HepG2 (cell line): ENCODE measurements around the gene FHIT.

Experiments used
- BCL3 ChIP-seq: sonication (generic); formaldehyde crosslinking; IDR thresholded peaks from 2 replicates; pipeline ENCODE4 v1.5.1; 2020; ENCODE audit warnings: mild to moderate bottlenecking, missing genetic modification reagents, moderate library complexity
- CTCF ChIP-seq: sonication (generic); formaldehyde crosslinking; IDR thresholded peaks from 2 replicates; pipeline ENCODE4 v1.5.0; 2020; ENCODE audit warnings: mild to moderate bottlenecking, missing genetic modification reagents, moderate library complexity
- E2F1 ChIP-seq: sonication (generic); formaldehyde crosslinking; IDR thresholded peaks from 2 replicates; pipeline ENCODE4 v1.5.0; 2020; ENCODE audit warnings: missing genetic modification reagents
- FOXM1 ChIP-seq: sonication (generic); formaldehyde crosslinking; IDR thresholded peaks from 2 replicates; pipeline ENCODE4 v1.5.0; 2020; ENCODE audit warnings: missing genetic modification reagents
- HNRNPLL ChIP-seq: fragments of 200-400 bp; formaldehyde crosslinking; IDR thresholded peaks from 2 replicates; pipeline ENCODE4 v1.6.1; 2017; ENCODE audit warnings: mild to moderate bottlenecking, low read depth, low read length; ENCODE audit not compliant: poor library complexity, severe bottlenecking
- MED1 ChIP-seq: sonication (generic); formaldehyde crosslinking; IDR thresholded peaks from 2 replicates; pipeline ENCODE4 v1.4.0; 2020; ENCODE audit warnings: missing genetic modification reagents
- NR3C1 ChIP-seq: sonication (generic); formaldehyde crosslinking; IDR thresholded peaks from 2 replicates; pipeline ENCODE4 v1.4.0; 2020; ENCODE audit warnings: missing genetic modification reagents
- PHF5A ChIP-seq: IDR thresholded peaks from one replicate; pipeline ENCODE4 v1.6.1; 2018; ENCODE audit warnings: low read depth, missing genetic modification reagents; ENCODE audit not compliant: unreplicated experiment
- POLR2A ChIP-seq, 2 experiments: IDR thresholded peaks; 2 replicates each; pipeline ENCODE4 v1.6.1; 2011; ENCODE audit warnings: low read depth in 2 of 2, low read length in 2 of 2, mild to moderate bottlenecking in 1 of 2, moderate library complexity in 1 of 2; ENCODE audit not compliant: insufficient read depth in 1 of 2
- PREB ChIP-seq: sonication (generic); formaldehyde crosslinking; IDR thresholded peaks from 2 replicates; pipeline ENCODE4 v1.4.0; 2020; ENCODE audit warnings: missing genetic modification reagents
- TOE1 ChIP-seq: sonication (generic); formaldehyde crosslinking; IDR thresholded peaks from 2 replicates; pipeline ENCODE4 v1.4.0; 2020; ENCODE audit warnings: mild to moderate bottlenecking, missing genetic modification reagents
- ZKSCAN8 ChIP-seq: IDR thresholded peaks from 2 replicates; pipeline ENCODE4 v1.6.1; 2016; ENCODE audit warnings: borderline replicate concordance, missing genetic modification reagents, missing compliant biosample characterization
- ZNF431 ChIP-seq: sonication (generic); formaldehyde crosslinking; IDR thresholded peaks from 2 replicates; pipeline ENCODE4 v1.9.0; 2022; ENCODE audit warnings: missing genetic modification reagents, low read depth, mild to moderate bottlenecking, borderline replicate concordance
- ZNF891 ChIP-seq: sonication (generic); formaldehyde crosslinking; IDR thresholded peaks from 2 replicates; pipeline ENCODE4 v1.5.0; 2020; ENCODE audit warnings: mild to moderate bottlenecking, missing genetic modification reagents

GRCh38 chr3:60176614-60177013, 1074.6 kb downstream of the FHIT start:
- TF ChIP-seq ZKSCAN8, result no peak
- TF ChIP-seq PREB (CRISPR knock-in tag), result no peak
- no peak for TF ChIP-seq BCL3 (CRISPR knock-in tag)
- TF ChIP-seq PHF5A (CRISPR knock-in tag), result no peak
- TF ChIP-seq POLR2A (IDR thresholded peaks at IDR 0.05; ENCODE audit: insufficient read depth in 1 of 2, low read depth in 2 of 2, low read length in 2 of 2), result no peak
- no peak for TF ChIP-seq TOE1 (CRISPR knock-in tag)
- TF ChIP-seq MED1 (CRISPR knock-in tag), result no peak
- TF ChIP-seq FOXM1 (CRISPR knock-in tag), result no peak
- no peak for TF ChIP-seq E2F1
- TF ChIP-seq NR3C1 (CRISPR knock-in tag), result no peak
- no peak for TF ChIP-seq CTCF (CRISPR knock-in tag)
- TF ChIP-seq ZNF431 (CRISPR knock-in tag), result no peak
- TF ChIP-seq ZNF891 (CRISPR knock-in tag), result no peak
- no peak for TF ChIP-seq HNRNPLL
